Right ventricle myocardium inferior (tissue), 1 donor: ENCODE results near the gene OTUB1. TPM values are rescaled to one million over a fixed set of nuclear protein-coding genes. Genes with fewer than 3 reads are reported as not detected.
"Not testable (repeated sequence)": the region's sequence is repeated elsewhere in the genome, so short reads cannot be mapped to it uniquely, and the experiment has no call there.

ENCODE experiments used
- ATAC-seq: fragments of 200-7000 bp; cut with Tn5 transposase; one replicate; pipeline ENCODE4 v1.9.1; 2020; ENCODE audit warnings: mild to moderate bottlenecking, moderate library complexity
- DNase-seq: peaks from one replicate; pipeline ENCODE4 v3.0.0; 2021; ENCODE audit errors: missing footprints
- intact Hi-C: fragments of 100-400 bp; cut with DNase I; formaldehyde crosslinking; loops from one replicate; pipeline ENCODE4 v1.11.0; 2022
- total RNA-seq: library from RNA; stranded (reverse); fragmentation: NEBNext Ultra II Directional; extraction: Animal tissue kit (Norgen Biotek cat#: 25700); gene quantifications from one replicate; pipeline ENCODE4 v1.2.1, GENCODE V29; 2021
- donor health status: DM: no; HTN: yes; CAD: no; lungs with severe emphysema.

The OTUB1 gene
- total RNA-seq, 1 donor from 2014 or later: 55.6 TPM

- intact Hi-C loops: no loop called here
- ATAC-seq: no peak
- DNase-seq: no peak
Measured at GRCh38 chr11:63969461-63969860, 16.8 kb upstream of the OTUB1 start.

DNA sequence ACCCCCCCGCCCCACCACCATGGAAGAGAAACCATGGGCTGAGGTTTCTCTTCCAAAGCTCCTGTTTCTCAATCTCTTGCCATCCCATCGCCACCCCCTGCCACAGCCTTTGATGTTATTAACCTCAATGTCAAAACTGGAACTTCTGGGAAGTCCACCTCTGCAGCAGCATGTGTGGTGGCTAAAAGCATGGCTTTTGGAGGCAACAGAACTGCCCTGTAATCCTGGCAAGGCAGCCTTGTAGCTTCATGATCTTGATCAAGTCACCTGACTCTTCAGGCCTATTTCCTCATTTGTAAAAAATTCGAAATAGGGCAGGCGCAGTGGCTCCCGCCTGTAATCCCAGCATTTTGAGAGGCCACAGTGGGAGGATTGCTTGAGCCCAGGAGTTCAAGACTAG is 15.3 kb upstream of the OTUB1 start:
- intact Hi-C loops: no loop called here
- no peak for DNase-seq
- ATAC-seq: no peak

- ATAC-seq, DNase-seq: not testable (repeated sequence)
- intact Hi-C loops: loop anchor here (1.0 kb wide), 1 partner anchor 136 kb away; no protein-coding TSS in a partner anchor
Measured at GRCh38 chr11:63973912-63974258, 12.4 kb upstream of the OTUB1 start.

DNA sequence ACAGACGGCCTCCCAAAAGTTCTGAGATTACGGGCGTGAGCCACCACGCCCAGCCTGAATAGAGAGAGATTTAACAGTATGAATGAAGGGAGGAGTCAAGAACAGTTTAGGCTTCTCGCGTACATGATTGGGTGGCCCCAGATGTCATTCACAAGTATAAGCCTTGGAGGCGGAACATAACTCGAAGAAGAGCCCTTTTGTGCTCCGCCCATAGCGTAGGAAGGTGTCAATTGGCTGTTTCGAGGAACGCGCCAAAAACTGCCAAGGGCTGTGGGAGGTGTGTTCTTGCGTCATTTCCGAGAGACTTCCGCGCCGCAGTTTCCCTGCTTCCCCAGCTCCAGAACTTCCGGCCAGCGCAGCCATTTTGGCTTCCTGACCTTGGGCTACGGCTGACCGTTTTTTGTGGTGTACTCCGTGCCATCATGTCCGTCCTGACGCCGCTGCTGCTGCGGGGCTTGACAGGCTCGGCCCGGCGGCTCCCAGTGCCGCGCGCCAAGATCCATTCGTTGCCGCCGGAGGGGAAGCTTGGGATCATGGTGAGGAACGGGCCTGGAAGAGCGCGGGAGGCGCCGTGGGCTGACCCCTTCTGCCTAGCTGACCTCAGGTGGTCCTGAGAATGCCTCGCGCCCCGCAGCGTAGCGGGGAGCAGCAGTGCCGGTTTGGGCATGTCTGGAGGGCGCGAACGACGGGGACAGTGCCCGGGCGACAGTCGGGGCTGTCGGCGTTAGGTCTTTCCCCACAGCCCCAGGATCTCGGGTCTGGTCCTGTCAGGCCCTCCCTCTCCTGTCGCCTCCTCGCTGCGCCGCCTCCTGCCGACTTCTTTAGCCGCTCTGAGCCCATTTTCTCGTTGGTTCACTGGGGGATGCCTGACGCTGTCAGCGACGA is 11.7 kb upstream of the OTUB1 start, which contains the start of gene COX8A:
TSS of gene COX8A (plus strand) at position 362 of the 885 bp plus-strand sequence. CDS start at position 423, 61 bp downstream.
- DNase-seq (peak; percentile 97), ATAC-seq (peak; percentile 96)
- intact Hi-C loops: loop anchor here (1.0 kb wide), 1 partner anchor 136 kb away; no protein-coding TSS in a partner anchor

DNA sequence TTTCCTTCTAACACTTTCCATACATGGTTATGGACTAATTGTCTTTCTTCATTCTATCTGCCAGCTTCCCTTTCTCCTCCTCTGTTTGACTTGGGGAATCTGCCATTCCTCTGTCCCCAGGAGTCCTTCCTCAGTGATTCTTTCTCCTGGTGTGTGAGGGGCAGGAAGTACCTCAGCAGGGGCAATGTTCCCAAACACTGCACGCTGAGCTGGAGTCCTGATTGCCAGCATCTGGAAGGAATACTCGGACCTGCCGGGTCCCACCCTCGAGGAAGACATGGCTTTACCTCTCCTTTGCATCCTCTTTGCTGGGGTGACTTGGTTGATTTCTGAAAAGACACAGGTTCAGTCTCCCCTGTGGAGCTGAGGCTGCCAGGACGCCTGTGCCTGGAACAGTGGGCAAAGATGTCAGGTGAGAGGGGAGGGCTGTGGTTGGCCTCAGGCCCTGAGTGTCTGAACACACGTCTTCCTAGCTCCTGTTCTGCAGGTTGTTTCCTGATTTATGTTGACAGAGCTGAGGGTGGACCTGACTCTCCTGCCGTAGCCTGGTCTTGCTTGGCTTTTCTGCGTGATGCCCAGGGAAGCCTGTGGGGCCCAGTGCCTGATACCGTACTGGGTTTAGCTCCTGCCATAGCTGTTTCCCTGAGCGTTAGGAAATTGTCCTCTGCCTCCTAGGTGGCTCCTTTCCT is 7.5 kb upstream of the OTUB1 start:
- ATAC-seq (no peak), DNase-seq (no peak)
- intact Hi-C loops: no loop called here

GRCh38 chr11:63979426-63979825 is 6.8 kb upstream of the OTUB1 start:
- ATAC-seq: no peak
- no peak for DNase-seq
- intact Hi-C loops: no loop called here

DNA sequence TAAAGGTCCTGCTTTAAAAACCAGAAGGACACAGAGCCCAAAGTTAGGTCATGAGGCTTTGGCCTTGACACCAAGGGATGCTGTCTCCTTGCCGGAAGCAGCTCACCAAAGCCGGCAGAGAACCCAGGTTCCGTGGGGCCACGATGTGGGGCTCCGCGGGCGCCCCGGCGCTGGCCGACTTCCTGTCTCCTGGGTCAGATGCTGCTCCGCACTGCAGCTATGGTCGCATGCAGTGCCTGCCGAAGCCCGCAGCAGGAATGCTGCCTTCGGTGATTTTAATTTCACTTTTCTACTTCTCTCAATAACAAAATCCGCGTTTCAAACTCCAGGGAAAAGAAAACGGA is 454 bp upstream of the OTUB1 start:
- DNase-seq (no peak), ATAC-seq (peak; percentile 21)
- intact Hi-C loops: no loop called here

GRCh38 chr11:63986932-63987513 is 785 bp downstream of the OTUB1 start:
- peak; percentile 1 for ATAC-seq
- intact Hi-C loops: no loop called here
- DNase-seq: no peak

DNA sequence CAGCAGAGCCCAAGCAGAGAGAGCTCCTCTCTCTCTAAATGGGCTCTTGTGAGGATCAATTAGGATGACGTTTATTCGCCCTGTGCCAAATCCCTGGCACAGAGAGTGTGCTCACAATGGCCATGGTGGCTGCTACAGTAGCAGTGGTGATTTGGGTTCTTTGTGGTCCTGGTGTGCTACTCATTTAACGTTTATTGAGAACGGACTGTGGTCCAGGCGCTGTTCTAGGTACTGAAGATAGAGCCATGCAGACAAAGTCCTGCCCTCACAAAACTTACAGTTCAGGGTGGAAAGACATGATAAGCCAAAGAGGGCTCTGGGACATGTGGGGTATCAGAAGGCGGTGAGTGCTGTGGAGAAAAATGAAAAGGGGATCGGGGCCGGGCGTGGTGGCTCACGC is 5.3 kb downstream of the OTUB1 start:
- DNase-seq (no peak), ATAC-seq (no peak)
- intact Hi-C loops: no loop called here

DNA sequence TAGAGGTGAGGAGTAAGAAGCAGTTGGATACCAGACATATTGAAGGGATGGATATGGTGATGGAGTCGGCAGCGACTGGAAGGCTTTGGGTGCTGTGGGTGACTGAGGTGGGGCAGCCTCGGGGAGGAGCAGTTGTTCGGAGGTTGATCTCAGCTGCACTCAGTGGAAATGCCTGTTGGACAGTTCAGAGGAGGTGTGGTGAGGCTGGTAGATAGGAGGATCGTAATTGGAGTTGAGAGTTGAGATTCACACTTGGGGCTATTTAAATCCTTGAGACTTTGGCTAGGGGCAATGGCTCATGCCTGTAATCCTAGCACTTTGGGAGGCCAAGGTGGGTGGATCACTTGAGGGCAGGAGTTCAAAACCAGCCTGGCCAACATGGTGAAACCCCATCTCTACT is 6.9 kb downstream of the OTUB1 start:
- no peak for ATAC-seq
- DNase-seq: no peak
- intact Hi-C loops: no loop called here

GRCh38 chr11:63993993-63994392 is 7.8 kb downstream of the OTUB1 start:
- intact Hi-C loops: no loop called here
- ATAC-seq: no peak

GRCh38 chr11:63996512-63996911 is 10.3 kb downstream of the OTUB1 start:
- ATAC-seq (no peak), DNase-seq (no peak)
- intact Hi-C loops: no loop called here

More at GRCh38 chr11:63993993-63994392, 7.8 kb downstream of the OTUB1 start:
- no peak for DNase-seq

- ATAC-seq (no peak), DNase-seq (no peak)
- intact Hi-C loops: no loop called here
Measured at GRCh38 chr11:63997104-63997700, 11.0 kb downstream of the OTUB1 start.

DNA sequence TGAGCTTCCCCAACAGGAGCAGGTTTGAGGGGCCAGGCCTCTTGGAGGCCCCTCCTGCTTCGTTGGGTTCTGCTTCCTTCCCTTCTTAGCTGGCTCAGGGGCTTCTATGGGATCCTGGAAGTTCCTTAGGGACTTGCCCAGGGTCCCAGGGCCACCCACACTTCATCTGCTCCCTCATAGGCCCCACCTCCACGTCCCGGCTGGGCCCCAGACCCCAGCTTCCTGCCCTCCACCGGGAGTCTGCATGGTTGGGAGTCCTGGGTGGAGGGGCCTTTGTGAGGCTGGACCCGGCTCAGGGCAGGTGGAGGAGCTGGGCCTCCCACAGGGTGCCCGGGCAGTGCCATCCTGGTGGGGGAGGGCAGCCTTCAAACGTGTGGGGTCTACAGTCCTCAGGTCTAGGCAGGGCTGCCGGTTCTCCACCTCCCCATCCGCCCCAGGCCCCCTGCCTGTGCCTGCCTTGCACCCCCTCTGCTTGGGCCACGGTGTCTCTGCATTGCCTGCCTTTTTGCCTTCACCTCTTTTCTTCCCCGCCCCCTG is 11.6 kb downstream of the OTUB1 start:
- ATAC-seq: no peak
- no peak for DNase-seq
- intact Hi-C loops: no loop called here

- intact Hi-C loops: no loop called here
- ATAC-seq (peak; percentile 0), DNase-seq (peak; percentile 73)
Measured at GRCh38 chr11:63998558-63999348, 12.5 kb downstream of the OTUB1 start.

DNA sequence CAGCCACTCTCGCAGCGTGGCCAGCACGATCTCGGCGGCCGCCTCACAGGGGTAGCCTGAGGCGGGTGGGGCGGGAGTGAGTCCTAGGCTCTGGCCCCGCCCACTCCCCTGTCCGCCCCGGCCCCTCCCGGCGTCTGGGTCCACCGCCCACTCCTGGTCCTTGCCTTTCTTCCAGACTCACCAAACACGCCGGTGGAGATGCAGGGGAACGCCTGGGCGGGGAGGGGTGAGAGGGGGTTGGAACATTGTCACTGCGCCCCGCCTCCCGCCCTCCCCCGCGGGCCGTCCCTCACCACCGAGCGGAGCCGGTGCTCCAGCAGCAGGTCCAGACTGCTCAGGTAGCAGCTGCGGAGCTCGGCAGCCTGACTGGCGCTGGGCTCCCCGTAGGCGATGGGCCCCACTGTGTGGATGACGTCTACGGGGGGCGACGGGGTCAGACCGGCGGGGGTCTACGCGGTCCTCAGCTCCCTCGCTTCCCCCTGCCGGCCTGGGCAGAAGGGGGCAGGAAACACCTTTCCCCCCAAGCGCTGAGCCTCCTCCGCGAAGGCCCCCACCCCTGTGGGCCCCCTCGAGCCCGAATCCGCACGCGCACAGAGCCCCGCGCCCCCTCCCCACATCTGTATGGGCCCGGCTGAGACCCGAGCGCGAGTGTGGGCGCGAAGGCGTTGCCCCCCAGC is 13.2 kb downstream of the OTUB1 start:
- peak; percentile 80 for DNase-seq
- peak; percentile 15 for ATAC-seq
- intact Hi-C loops: loop anchor here (1.0 kb wide), 1 partner anchor 149 kb away; no protein-coding TSS in a partner anchor

GRCh38 chr11:64000026-64000739 is 13.9 kb downstream of the OTUB1 start:
- DNase-seq (peak; percentile 86), ATAC-seq (peak; percentile 90)
- intact Hi-C loops: loop anchor here (1.0 kb wide), 1 partner anchor 148 kb away; no protein-coding TSS in a partner anchor
